GM19468 (cell line): ENCODE measurements around the gene CCDC141.

Experiments
- ATAC-seq: cut with Tn5 transposase; IDR thresholded peaks from one replicate; pipeline ENCODE4 v1.9.1; 2021; ENCODE audit warnings: mild to moderate bottlenecking, moderate library complexity, moderate number of reproducible peaks; ENCODE audit not compliant: unreplicated experiment; ENCODE audit errors: extremely low read depth

CCDC141 gene

GRCh38 chr2:178845566-178846457, 204.1 kb downstream of the CCDC141 start:
- ATAC-seq: no peak

GRCh38 chr2:178844701-178845100, 205.2 kb downstream of the CCDC141 start:
- ATAC-seq: no peak

- ATAC-seq: no peak
Observed at GRCh38 chr2:178844269-178844668, 205.7 kb downstream of the CCDC141 start.

GRCh38 chr2:178843697-178844096, 206.2 kb downstream of the CCDC141 start:
- ATAC-seq: no peak

GRCh38 chr2:178836807-178837206, 213.1 kb downstream of the CCDC141 start:
- no peak for ATAC-seq

GRCh38 chr2:178834086-178834485, 215.9 kb downstream of the CCDC141 start:
- no peak for ATAC-seq

- ATAC-seq: no peak
Observed at GRCh38 chr2:178833382-178833781, 216.6 kb downstream of the CCDC141 start.

GRCh38 chr2:178830451-178830850, 219.5 kb downstream of the CCDC141 start:
- no peak for ATAC-seq

- no peak for ATAC-seq
Observed at GRCh38 chr2:178829981-178830380, 220.0 kb downstream of the CCDC141 start.

GRCh38 chr2:178829299-178829960, 220.5 kb downstream of the CCDC141 start:
- no peak for ATAC-seq

- ATAC-seq: no peak
Observed at GRCh38 chr2:178828486-178828881, 221.5 kb downstream of the CCDC141 start.

- ATAC-seq: no peak
Observed at GRCh38 chr2:178827739-178828485, 222.0 kb downstream of the CCDC141 start.

- no peak for ATAC-seq
Observed at GRCh38 chr2:178827111-178827510, 222.8 kb downstream of the CCDC141 start.

- no peak for ATAC-seq
Observed at GRCh38 chr2:178825183-178825582, 224.8 kb downstream of the CCDC141 start.

GRCh38 chr2:178824181-178824580, 225.8 kb downstream of the CCDC141 start:
- no peak for ATAC-seq

GRCh38 chr2:178819992-178820391, 229.9 kb downstream of the CCDC141 start:
- ATAC-seq: peak; percentile 94

- no peak for ATAC-seq
Observed at GRCh38 chr2:178819147-178819875, 230.6 kb downstream of the CCDC141 start.

- ATAC-seq: no peak
Observed at GRCh38 chr2:178811901-178812300, 238.0 kb downstream of the CCDC141 start.

- ATAC-seq: no peak
Observed at GRCh38 chr2:178811045-178811444, 238.9 kb downstream of the CCDC141 start.

- no peak for ATAC-seq
Observed at GRCh38 chr2:178810422-178810821, 239.5 kb downstream of the CCDC141 start.
